HCT116 (cell line): Measurements from ENCODE around the gene SEC16A. TPM values are rescaled to one million over a fixed set of nuclear protein-coding genes. Genes with fewer than 3 reads are reported as not detected.

Experiments used
- ATAC-seq: fragments of 200-7000 bp; cut with Tn5 transposase; 2 replicates; pipeline ENCODE4 v1.9.1; 2020; ENCODE audit warnings: mild to moderate bottlenecking, moderate library complexity
- BruUV-seq: library from RNA; stranded (reverse); fragments of 400-500 nt; replicated peaks from 2 replicates; lab custom pipeline; 2021; lab: Mats Ljungman, UMichigan
- CTCF ChIA-PET: fragments of 300-600 bp; sonication (Branson Sonifier 250); formaldehyde crosslinking; loops from one replicate; lab custom pipeline; 2021; ENCODE audit warnings: antibody characterized with exemption; lab: Charles Lee
- POLR2A ChIA-PET: fragments of 300-600, 350-600 bp; sonication (Branson Sonifier 250); formaldehyde crosslinking; loops from one replicate; lab custom pipeline; 2021; ENCODE audit warnings: antibody characterized with exemption; lab: Charles Lee
- RAD21 ChIA-PET, 2 experiments: fragments of 300-600 bp; sonication (Branson Sonifier 250); formaldehyde crosslinking; loops; one replicate each; lab custom pipeline; 2023; ENCODE audit warnings: low total read pairs in 2 of 2; ENCODE audit not compliant: uncharacterized antibody in 2 of 2, unreplicated experiment in 2 of 2, low non-redundant PET in 1 of 2; lab: Charles Lee
- DNase-seq: peaks from one replicate; pipeline ENCODE4 v3.0.0-alpha.2; 2010; ENCODE audit warnings: low read depth, low spot score
- H2AFZ ChIP-seq: fragments of 200-600 bp; shearing (Covaris generic), sonication (generic); 2 replicates; pipeline ENCODE4 v1.6.1; 2017; ENCODE audit warnings: low read depth, mixed run types, mixed read lengths, antibody characterized with exemption, low read length; ENCODE audit not compliant: poor library complexity, severe bottlenecking
- H3K27ac ChIP-seq: 2 replicates; pipeline ENCODE4 v1.5.1; 2012; ENCODE audit warnings: low read depth, low read length
- H3K27me3 ChIP-seq: fragments of 200-600 bp; sonication (generic); 2 replicates; pipeline ENCODE4 v1.6.1; 2016; ENCODE audit warnings: mixed run types, low read length, mixed read lengths; ENCODE audit not compliant: insufficient read depth
- H3K36me3 ChIP-seq, 2 experiments: fragments of 200-500 bp in 1 of 2; fragments of 200-600 bp in 1 of 2; sonication (Bioruptor generic) in 1 of 2; sonication (generic) in 1 of 2; 2 replicates each; pipeline versions ENCODE4 v1.5.1 to v1.6.1; 2014 to 2016; ENCODE audit warnings: low read length in 2 of 2, inconsistent platforms in 1 of 2, mixed read lengths in 1 of 2, mixed run types in 1 of 2; ENCODE audit not compliant: insufficient read depth in 2 of 2, control insufficient read depth in 1 of 2
- H3K4me1 ChIP-seq, 2 experiments: fragments of 200-600 bp in 1 of 2; sonication (generic) in 1 of 2; 2 replicates each; pipeline versions ENCODE4 v1.5.1 to v1.6.1; 2012 to 2017; ENCODE audit warnings: low read length in 2 of 2, inconsistent platforms in 1 of 2, mild to moderate bottlenecking in 1 of 2, mixed read lengths in 1 of 2, mixed run types in 1 of 2, moderate library complexity in 1 of 2; ENCODE audit not compliant: insufficient read depth in 2 of 2, control insufficient read depth in 1 of 2
- H3K4me2 ChIP-seq: fragments of 200-600 bp; sonication (generic); 2 replicates; pipeline ENCODE4 v1.6.1; 2017; ENCODE audit warnings: mixed run types, low read length, mixed read lengths
- H3K4me3 ChIP-seq, 2 experiments: fragments of 200-600 bp in 1 of 2; sonication (generic) in 1 of 2; replicated peaks in 1 of 2; 2 replicates each; pipeline ENCODE4 v1.5.1; 2011 to 2016; ENCODE audit warnings: low read length in 2 of 2, control low read depth in 1 of 2, low read depth in 1 of 2, mild to moderate bottlenecking in 1 of 2, mixed read lengths in 1 of 2, mixed run types in 1 of 2
- H3K79me2 ChIP-seq: fragments of 200-600 bp; sonication (generic); 2 replicates; pipeline ENCODE4 v1.6.1; 2017; ENCODE audit warnings: mild to moderate bottlenecking, mixed run types, low read length, moderate library complexity, mixed read lengths; ENCODE audit not compliant: insufficient read depth
- H3K9ac ChIP-seq: fragments of 200-600 bp; sonication (generic); 2 replicates; pipeline ENCODE4 v1.6.1; 2016; ENCODE audit warnings: low read length, mixed read lengths
- H3K9me2 ChIP-seq: fragments of 200-600 bp; sonication (generic), shearing (Covaris generic); 2 replicates; pipeline ENCODE4 v1.6.1; 2017; ENCODE audit warnings: mixed run types, mild to moderate bottlenecking, moderate library complexity; ENCODE audit not compliant: insufficient read depth
- H3K9me3 ChIP-seq, 2 experiments: fragments of 200-500 bp in 1 of 2; fragments of 200-600 bp in 1 of 2; sonication (Bioruptor generic) in 1 of 2; sonication (generic) in 1 of 2; 2 replicates each; pipeline ENCODE4 v1.6.1; 2014 to 2017; ENCODE audit warnings: low read length in 2 of 2, mixed read lengths in 2 of 2, inconsistent platforms in 1 of 2, low read depth in 1 of 2, mild to moderate bottlenecking in 1 of 2, mixed run types in 1 of 2, moderate library complexity in 1 of 2; ENCODE audit not compliant: control insufficient read depth in 1 of 2, insufficient read depth in 1 of 2
- H4K20me1 ChIP-seq: fragments of 200-600 bp; sonication (generic), shearing (Covaris generic); 2 replicates; pipeline ENCODE4 v1.6.1; 2017; ENCODE audit warnings: mixed run types, mild to moderate bottlenecking, moderate library complexity; ENCODE audit not compliant: insufficient read depth
- CTCF ChIP-seq, 3 experiments: fragments of 200-600 bp in 1 of 3; sonication (generic) in 1 of 3; IDR thresholded peaks in 2 of 3; conservative IDR thresholded peaks in 1 of 3; 2 replicates each; pipeline ENCODE4 v1.5.1; 2012 to 2017; ENCODE audit warnings: low read depth in 2 of 3, low read length in 2 of 3, antibody characterized with exemption in 1 of 3, borderline replicate concordance in 1 of 3, control low read depth in 1 of 3, mild to moderate bottlenecking in 1 of 3, mixed read lengths in 1 of 3, mixed run types in 1 of 3, moderate library complexity in 1 of 3; ENCODE audit not compliant: insufficient read depth in 1 of 3
- ELF1 ChIP-seq: IDR thresholded peaks from 2 replicates; pipeline ENCODE4 v1.6.1; 2012; ENCODE audit warnings: low read depth, borderline replicate concordance
- EZH2phosphoT487 ChIP-seq: fragments of 200-600 bp; IDR thresholded peaks from 2 replicates; pipeline ENCODE4 v1.6.1; 2018; ENCODE audit warnings: antibody characterized with exemption, borderline replicate concordance
- SRF ChIP-seq: IDR thresholded peaks from 2 replicates; pipeline ENCODE4 v1.6.1; 2012; ENCODE audit warnings: low read depth
- TCF7L2 ChIP-seq: IDR thresholded peaks from 2 replicates; pipeline ENCODE4 v1.7.0; 2011; ENCODE audit warnings: borderline replicate concordance, inconsistent platforms; ENCODE audit not compliant: insufficient read depth, insufficient read length; ENCODE audit errors: extremely low read depth
- intact Hi-C: fragments of 100-400 bp; cut with micrococcal nuclease; formaldehyde crosslinking; loops from 2 replicates; pipeline ENCODE4 v1.10.0; 2022
- total RNA-seq: library from RNA; stranded (reverse); gene quantifications from one replicate; pipeline ENCODE4 v1.2.1, GENCODE V29; 2021; ENCODE audit not compliant: unreplicated experiment

SEC16A gene
- total RNA-seq, 1 experiment from 2014 or later, result 49.8 TPM

GRCh38 chr9:136433849-136434579, 48.8 kb downstream of the SEC16A start:
- Histone ChIP-seq H2AFZ (no peak overlapping the region), H3K4me3 (no peak overlapping the region), H3K27me3 (no peaks in the 10 kb centered on the region), H3K9me3 (no peaks in the 10 kb centered on the region), H4K20me1 (no peaks in the 10 kb centered on the region)
- DNase-seq, result no peak
- intact Hi-C loops, result no loop called here
- no TSS peak for BruUV-seq
- CTCF ChIA-PET, result no interaction called here
- RAD21 ChIA-PET, result no interaction called here
- POLR2A ChIA-PET, result no interaction called here
- TF ChIP-seq TCF7L2 (no peak), ELF1 (no peak), CTCF (IDR thresholded peaks at IDR 0.05 in 2 of 3, conservative IDR thresholded peaks at IDR 0.05 in 1 of 3; ENCODE audit: borderline replicate concordance in 1 of 3, insufficient read depth in 1 of 3, low read depth in 2 of 3, low read length in 2 of 3) (no peak), SRF (no peak), EZH2phosphoT487 (no peak)
- TF ChIP-seq, all 23 proteins: peak for 0
- Histone ChIP-seq H3K27ac (no peak overlapping the region), H3K9ac (no peak overlapping the region), H3K9me2 (no peaks in the 10 kb centered on the region), H3K36me3 (peaks cover 3 to 8% of the 10 kb centered on the region in 2 experiments; a peak in 2 of 4 replicates), H3K4me1 (peaks cover 8 to 17% of the 10 kb centered on the region in 2 experiments), H3K79me2 (peaks cover 56% of the 10 kb centered on the region), H3K4me2 (no peak overlapping the region)
- no peak for ATAC-seq
